Hepatocyte (in vitro differentiated cells): Measurements from ENCODE around the gene MYMX. TPM values are rescaled to one million over a fixed set of nuclear protein-coding genes. Genes with fewer than 3 reads are reported as not detected.

Experiments used
- DNase-seq: peaks from one replicate; pipeline ENCODE4 v3.0.0-alpha.2; 2016; ENCODE audit warnings: low spot score
- H2AFZ ChIP-seq: fragments of 200-600 bp; sonication (generic); 2 replicates; pipeline ENCODE4 v1.6.0; 2016; ENCODE audit warnings: antibody characterized with exemption, mild to moderate bottlenecking
- H3K27ac ChIP-seq: fragments of 200-600 bp; sonication (generic); 2 replicates; pipeline ENCODE4 v1.5.1; 2016; ENCODE audit warnings: mild to moderate bottlenecking
- H3K27me3 ChIP-seq: fragments of 200-600 bp; sonication (generic); 2 replicates; pipeline ENCODE4 v1.6.1; 2016
- H3K36me3 ChIP-seq: fragments of 200-600 bp; sonication (generic); replicated peaks from 2 replicates; pipeline ENCODE4 v1.5.1; 2016; ENCODE audit warnings: low read depth; ENCODE audit not compliant: insufficient read depth
- H3K4me1 ChIP-seq: fragments of 200-600 bp; sonication (generic); 2 replicates; pipeline ENCODE4 v1.5.1; 2016; ENCODE audit warnings: mild to moderate bottlenecking, moderate library complexity; ENCODE audit not compliant: insufficient read depth
- H3K4me2 ChIP-seq: fragments of 200-600 bp; sonication (generic); 2 replicates; pipeline ENCODE4 v1.6.0; 2016
- H3K4me3 ChIP-seq: fragments of 200-600 bp; sonication (generic); 2 replicates; pipeline ENCODE4 v1.5.1; 2016; ENCODE audit warnings: mild to moderate bottlenecking
- H3K79me2 ChIP-seq: fragments of 200-600 bp; sonication (generic); 2 replicates; pipeline ENCODE4 v1.6.0; 2017; ENCODE audit warnings: mild to moderate bottlenecking
- H3K9me2 ChIP-seq: fragments of 200-600 bp; sonication (generic); replicated peaks from 2 replicates; pipeline ENCODE4 v1.6.0; 2017; ENCODE audit warnings: mild to moderate bottlenecking; ENCODE audit not compliant: insufficient read depth
- H3K9me3 ChIP-seq: fragments of 200-600 bp; sonication (generic); 2 replicates; pipeline ENCODE4 v1.5.1; 2016; ENCODE audit warnings: low read depth, mild to moderate bottlenecking
- H4K20me1 ChIP-seq: fragments of 200-600 bp; sonication (generic); 2 replicates; pipeline ENCODE4 v1.6.0; 2016; ENCODE audit warnings: mild to moderate bottlenecking; ENCODE audit not compliant: insufficient read depth, poor library complexity, severe bottlenecking
- EZH2 ChIP-seq: fragments of 200-600 bp; sonication (generic); IDR thresholded peaks from 2 replicates; pipeline ENCODE4 v1.6.1; 2016; ENCODE audit warnings: antibody characterized with exemption, mild to moderate bottlenecking, borderline replicate concordance
- EZH2phosphoT487 ChIP-seq: fragments of 200-600 bp; sonication (generic); IDR thresholded peaks from one replicate; pipeline ENCODE4 v1.6.1; 2018; ENCODE audit warnings: antibody characterized with exemption, mild to moderate bottlenecking, low read depth, moderate library complexity; ENCODE audit not compliant: unreplicated experiment, severe bottlenecking
- WGBS: methylation state at CpG from one replicate; pipeline ENCODE4 v1.1.6; 2016; ENCODE audit warnings: low lambda C conversion rate; ENCODE audit errors: missing lambda C conversion rate; 5-methylcytosine and 5-hydroxymethylcytosine counted together
- polyA plus RNA-seq: library from polyadenylated mRNA; unstranded; fragments of >200 nt; fragmentation: Nextera tagmentation; extraction: Ambion mirVana; gene quantifications from 2 replicates; pipeline ENCODE4 v1.2.1, GENCODE V29; 2016
- total RNA-seq: library from RNA; depleted of rRNA; stranded (reverse); fragments of >200 nt; gene quantifications from 2 replicates; pipeline ENCODE4 v1.2.3, GENCODE V29; 2014
- TF ChIP-seq, protein P1 (sequence below): fragments of 200-600 bp; sonication (generic); IDR thresholded peaks from 2 replicates; pipeline ENCODE4 v1.5.1; 2016; ENCODE audit warnings: antibody characterized with exemption, mild to moderate bottlenecking; ENCODE audit not compliant: poor library complexity

The MYMX gene
- total and polyA plus RNA-seq, 2 experiments from 2014 or later: not detected

DNA sequence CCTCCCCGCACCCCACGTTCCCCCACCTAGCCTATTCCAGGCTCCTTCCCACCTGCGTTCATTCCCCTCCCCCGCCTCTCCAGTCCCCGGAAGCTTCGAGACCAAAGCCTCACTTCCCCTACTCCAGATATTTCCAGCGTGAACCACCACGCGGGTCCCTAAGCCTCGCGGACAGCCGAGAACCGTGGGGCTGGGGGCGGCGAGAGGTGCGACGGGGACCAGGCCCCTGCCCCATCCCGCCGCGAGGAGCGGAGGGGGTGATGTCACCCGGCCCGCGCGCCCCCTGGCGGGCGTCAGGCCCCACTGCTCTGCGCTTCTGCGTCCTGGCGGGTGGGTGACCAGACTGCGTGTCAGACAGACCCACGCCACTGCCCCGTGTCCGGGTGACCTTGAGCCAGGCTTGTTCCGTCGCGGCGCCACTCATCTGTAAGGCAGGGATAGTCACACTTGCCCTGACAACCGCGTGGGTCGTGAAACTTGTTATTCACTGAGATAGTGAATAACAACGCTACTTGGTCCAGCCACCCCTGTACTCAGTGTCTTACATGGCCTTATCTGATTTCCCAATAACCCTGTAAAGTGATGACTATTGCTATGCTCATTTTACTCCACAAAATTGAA is 21.2 kb downstream of the MYMX start:
- 3% methylated on average over 33 of the region's 42 CpGs for WGBS
- H3K4me3 ChIP-seq: peak overlapping the region; percentile 35
- no peaks in the 10 kb centered on the region for H3K9me2 ChIP-seq
- H3K4me1 ChIP-seq: peaks cover 24% of the 10 kb centered on the region
- H3K9me3 ChIP-seq: no peaks in the 10 kb centered on the region
- H3K27me3 ChIP-seq: no peaks in the 10 kb centered on the region
- TF ChIP-seq, protein P1, sequence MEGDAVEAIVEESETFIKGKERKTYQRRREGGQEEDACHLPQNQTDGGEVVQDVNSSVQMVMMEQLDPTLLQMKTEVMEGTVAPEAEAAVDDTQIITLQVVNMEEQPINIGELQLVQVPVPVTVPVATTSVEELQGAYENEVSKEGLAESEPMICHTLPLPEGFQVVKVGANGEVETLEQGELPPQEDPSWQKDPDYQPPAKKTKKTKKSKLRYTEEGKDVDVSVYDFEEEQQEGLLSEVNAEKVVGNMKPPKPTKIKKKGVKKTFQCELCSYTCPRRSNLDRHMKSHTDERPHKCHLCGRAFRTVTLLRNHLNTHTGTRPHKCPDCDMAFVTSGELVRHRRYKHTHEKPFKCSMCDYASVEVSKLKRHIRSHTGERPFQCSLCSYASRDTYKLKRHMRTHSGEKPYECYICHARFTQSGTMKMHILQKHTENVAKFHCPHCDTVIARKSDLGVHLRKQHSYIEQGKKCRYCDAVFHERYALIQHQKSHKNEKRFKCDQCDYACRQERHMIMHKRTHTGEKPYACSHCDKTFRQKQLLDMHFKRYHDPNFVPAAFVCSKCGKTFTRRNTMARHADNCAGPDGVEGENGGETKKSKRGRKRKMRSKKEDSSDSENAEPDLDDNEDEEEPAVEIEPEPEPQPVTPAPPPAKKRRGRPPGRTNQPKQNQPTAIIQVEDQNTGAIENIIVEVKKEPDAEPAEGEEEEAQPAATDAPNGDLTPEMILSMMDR: peak; percentile 97
- TF ChIP-seq EZH2phosphoT487: no peak
- no peak for TF ChIP-seq EZH2
- no peaks in the 10 kb centered on the region for H3K79me2 ChIP-seq
- H3K4me2 ChIP-seq: peak overlapping the region; percentile 89
- H3K27ac ChIP-seq: peak overlapping the region; percentile 95
- peak; percentile 92 for DNase-seq
- no peaks in the 10 kb centered on the region for H4K20me1 ChIP-seq
- no peaks in the 10 kb centered on the region for H3K36me3 ChIP-seq
- H2AFZ ChIP-seq: peak overlapping the region; percentile 85

DNA sequence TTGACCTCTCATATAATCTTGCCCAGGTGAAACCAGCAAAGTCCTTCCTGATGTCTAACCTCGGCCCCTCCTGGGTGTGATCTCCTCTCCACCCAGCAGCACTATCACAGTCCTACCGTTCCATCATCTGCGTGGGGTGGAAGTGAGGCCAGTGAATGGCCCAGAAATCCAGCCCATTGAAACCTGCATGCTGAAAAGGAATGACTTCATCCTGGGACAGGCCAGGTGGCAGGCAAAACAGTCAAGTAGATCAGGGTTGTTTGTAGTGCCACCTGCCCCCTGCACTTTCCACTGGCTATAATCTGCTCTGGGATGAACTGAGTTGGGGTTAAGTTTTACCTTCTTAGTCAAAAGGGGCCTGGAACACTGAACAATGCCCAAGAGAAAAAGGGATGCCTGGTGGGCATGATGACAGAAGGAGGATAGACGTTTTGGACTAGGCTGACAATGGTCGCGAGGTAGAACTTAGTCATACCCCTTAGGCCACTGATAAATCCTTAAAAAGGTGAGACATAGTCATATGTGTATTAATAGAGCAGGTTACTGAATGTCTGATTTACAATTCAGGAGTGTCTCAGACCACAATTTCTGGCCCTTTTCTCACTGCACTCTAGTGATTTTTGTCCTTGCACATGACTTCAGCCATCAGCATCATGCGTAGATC is 22.1 kb downstream of the MYMX start:
- 84% methylated on average over 7 of the region's 7 CpGs for WGBS
- DNase-seq: no peak
- H3K4me3 ChIP-seq: no peak overlapping the region
- no peaks in the 10 kb centered on the region for H4K20me1 ChIP-seq
- no peaks in the 10 kb centered on the region for H3K9me2 ChIP-seq
- H3K4me2 ChIP-seq: peak overlapping the region; percentile 89
- no peak overlapping the region for H2AFZ ChIP-seq
- peaks cover 22% of the 10 kb centered on the region for H3K4me1 ChIP-seq
- TF ChIP-seq EZH2 (no peak), EZH2phosphoT487 (no peak)
- TF ChIP-seq, protein P1: no peak
- H3K79me2 ChIP-seq: no peaks in the 10 kb centered on the region
- H3K9me3 ChIP-seq: no peaks in the 10 kb centered on the region
- H3K36me3 ChIP-seq: no peaks in the 10 kb centered on the region
- H3K27ac ChIP-seq: peak overlapping the region; percentile 95
- no peaks in the 10 kb centered on the region for H3K27me3 ChIP-seq

DNA sequence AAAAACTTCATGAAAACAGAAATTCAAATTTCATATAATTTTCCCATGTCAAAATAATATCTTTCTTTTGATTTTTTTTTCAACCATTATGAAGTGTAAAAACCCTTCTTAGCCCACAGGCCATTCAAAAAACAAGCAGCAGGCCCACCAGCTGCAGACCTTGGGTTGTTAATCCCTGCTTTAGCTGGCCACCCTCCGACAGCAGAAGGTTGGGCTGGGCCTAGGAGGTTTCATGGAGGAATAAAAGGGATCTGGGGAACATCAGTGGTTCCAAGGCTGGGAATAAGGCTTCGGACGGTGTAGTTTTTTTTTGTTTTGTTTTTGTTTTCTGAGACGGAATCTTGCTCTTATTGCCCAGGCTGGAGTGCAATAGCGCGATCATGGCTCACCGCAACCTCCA is 26.6 kb downstream of the MYMX start:
- Histone ChIP-seq H4K20me1 (peaks cover 14% of the 10 kb centered on the region), H3K9me3 (no peaks in the 10 kb centered on the region), H3K36me3 (no peaks in the 10 kb centered on the region), H3K79me2 (peaks cover 14% of the 10 kb centered on the region), H3K4me2 (no peak overlapping the region), H3K27ac (no peak overlapping the region), H3K27me3 (no peaks in the 10 kb centered on the region), H3K4me1 (peaks cover under 1% of the 10 kb centered on the region), H3K9me2 (no peaks in the 10 kb centered on the region), H3K4me3 (no peak overlapping the region), H2AFZ (no peak overlapping the region)
- no peak for DNase-seq
- TF ChIP-seq EZH2phosphoT487 (no peak), EZH2 (no peak)
- TF ChIP-seq, protein P1: no peak
- 83% methylated on average over 7 of the region's 7 CpGs for WGBS
